ENCODE data around the gene LRRD1.
"Not testable (repeated sequence)": the region's sequence is repeated elsewhere in the genome, so short reads cannot be mapped to it uniquely, and the experiment has no call there.

LRRD1 gene

DNA sequence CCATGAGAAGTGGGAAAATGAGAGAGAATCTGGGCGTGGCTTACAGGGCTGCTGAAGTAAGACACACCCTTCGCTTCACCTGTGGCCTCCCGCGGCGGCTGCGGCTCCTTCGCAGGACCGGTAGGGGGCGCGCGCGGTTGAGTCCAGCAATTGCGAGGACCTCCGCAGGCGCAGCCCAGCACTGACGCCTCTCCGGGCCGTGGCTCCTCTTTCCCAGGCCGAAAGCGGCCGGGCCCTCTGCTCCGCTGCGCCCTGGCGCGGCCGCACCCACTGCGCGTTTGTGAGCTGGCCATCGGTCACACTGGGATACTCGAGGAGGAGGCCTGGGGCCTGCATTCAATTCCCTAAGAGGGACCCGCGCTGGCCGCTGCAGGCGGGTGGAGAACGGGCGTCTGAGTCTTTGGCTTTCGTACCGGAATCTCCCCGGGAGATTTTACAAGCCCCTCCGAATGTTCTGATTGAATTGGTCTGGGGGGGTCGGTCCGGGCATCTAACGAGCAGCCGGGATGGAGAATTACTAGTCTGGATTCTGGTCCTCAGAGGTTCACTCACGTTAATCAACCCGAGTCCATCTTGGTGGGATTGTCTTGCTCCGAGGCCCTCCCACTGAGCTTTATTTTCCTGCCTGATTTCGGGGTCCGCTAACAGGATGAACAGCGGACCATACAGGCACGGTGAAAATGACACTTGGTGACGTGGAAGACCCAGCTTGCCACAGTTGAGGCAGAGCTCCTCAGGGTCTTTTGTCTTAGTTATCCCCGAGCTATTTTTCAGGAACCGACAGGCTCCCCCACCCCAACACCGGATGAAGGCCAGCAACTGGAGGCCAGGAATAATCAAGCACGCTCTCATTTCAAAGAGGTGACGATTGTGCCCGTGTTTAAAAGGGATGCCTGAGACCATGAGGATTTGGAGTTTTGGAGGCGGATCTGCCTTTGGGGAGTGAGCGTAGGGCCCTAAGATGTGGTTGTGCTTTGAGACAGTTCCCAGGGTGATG lies at the start of gene LRRD1:
TSS of gene LRRD1 (minus strand) at position 215 of the 997 bp plus-strand sequence. CDS start 13,940 bp downstream, outside the sequence.
- DNase-seq, result peak; percentile 75 to 83

DNA sequence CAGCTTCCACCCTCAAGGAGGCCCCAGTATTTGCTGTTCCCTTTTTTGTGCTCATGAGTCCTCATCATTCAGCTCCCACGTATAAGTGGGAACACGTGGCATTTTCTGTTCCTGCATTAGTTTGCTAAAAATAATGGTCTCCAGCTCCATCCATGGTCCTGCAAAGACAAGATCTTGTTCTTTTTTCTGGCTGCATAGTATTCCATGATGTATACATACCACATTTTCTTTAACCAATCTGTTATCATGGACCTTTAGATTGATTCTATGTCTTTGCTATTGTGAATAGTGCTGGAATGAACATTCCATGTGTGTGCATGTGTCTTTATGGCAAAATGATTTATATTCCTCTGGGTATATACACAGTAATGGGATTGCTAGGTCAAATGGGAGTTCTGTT lies 49.8 kb upstream of the LRRD1 start:
- no peak for DNase-seq

DNA sequence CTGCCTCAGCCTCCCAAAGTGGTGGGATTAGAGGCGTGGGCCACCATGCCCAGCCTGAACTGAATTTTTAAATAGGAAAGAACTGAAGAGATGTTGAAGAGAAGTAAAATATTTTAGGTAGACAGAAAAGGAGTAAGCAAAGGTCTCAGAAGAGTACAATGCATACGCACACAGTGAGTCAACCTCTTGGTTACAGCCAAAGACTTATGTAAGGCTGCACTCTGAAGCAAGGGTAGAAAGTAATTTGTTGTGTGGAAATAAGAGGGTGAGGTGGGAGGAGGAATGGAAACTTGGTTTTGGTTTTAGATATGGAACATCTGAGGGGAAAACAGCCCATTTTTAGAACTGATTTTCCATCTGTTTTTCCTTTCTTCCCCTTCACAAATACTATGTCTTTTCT lies 49.2 kb upstream of the LRRD1 start:
- DNase-seq, result no peak

DNA sequence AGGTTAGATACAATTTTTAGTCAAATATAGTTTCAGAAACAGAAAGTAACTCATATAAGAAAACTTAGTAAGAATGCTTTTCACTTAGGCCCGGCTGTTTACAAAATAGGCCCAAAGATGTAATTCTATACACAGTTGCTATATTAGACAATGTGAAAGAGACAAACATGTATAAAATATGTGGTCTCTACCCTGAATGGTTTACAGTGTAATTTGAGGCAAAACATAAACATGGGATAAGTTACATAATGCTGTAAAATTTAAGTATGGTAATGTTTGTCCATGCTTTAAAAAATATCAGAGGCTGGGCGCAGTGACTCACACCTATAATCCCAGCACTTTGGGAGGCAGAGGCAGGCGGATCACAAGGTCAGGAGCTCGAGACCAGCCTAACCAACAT lies 48.0 kb upstream of the LRRD1 start:
- no peak for DNase-seq

DNA sequence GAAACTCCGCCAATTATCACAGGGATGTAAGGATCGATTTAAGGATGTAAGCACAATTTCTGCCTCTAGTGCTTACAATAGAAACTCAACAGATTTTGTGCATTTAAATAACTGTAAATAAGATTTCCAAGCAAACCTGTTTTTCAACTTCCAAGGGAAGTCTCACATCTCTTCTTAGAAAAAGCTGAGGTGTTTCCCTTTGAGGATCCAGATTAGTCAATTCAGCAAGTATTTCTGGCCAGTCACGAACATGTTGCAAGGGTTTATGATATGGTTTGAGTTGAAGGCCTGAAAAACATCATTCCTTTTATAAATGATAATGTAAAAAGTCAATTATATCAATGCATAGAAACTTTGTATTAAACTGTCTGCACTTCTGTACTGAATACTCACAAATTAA lies 42.8 kb upstream of the LRRD1 start:
- no peak for DNase-seq

DNA sequence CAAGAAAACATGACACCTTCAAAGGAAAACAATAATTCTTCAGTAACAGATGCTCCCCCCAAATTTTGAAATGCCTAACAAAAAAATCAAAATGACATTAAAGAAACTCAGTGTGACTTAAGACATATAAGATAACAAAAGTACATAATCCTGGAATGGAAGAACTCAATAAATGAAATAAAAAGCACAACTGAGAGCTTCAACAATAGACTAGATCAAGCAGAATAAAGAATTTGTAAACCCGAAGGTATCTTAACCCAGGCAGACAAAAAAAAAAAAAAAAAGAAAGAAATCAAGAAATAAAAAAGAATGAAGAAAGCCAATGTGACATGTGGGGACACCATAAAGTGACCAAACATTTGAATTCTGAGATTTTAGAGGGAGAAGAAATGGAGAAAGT lies 27.7 kb upstream of the LRRD1 start:
- DNase-seq, result no peak

DNA sequence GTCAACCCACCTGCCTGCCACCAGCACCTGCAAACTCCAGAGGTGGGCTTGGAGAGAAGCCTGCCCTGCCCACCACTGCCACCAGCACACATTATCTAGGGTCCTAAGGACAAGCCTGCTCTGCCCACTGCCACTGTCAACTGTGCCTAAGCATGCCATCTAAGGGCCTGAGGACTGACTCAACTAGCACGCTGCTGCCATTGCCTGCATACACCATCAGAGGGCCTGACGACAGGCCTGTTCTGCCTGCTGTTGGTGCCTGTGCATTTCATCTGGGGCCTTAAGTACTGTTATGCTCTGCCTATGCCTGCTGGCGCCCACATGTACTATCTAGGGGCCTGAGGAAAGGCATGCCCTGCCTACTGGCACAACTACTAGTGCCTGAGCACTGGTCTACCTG lies 27.0 kb upstream of the LRRD1 start:
- DNase-seq, result no peak

DNA sequence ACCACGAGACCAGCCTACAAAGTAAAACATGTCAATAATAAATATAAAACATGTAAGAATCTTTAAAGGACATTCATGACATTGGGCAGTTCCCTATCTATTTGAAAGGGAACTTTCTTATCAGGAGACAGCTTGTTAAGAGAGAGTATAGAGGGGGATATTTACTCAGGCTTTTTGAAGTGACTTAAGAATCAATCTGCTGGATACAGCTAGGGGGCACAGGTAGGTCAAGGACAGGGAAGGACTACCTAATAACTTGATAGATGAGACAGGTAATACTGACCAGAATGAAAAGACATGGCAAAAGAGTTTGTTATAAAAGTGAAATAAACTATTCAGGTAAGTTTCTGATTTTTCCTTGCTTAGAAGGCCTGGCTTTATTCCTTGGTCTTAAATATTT lies 21.8 kb upstream of the LRRD1 start:
- no peak for DNase-seq

DNA sequence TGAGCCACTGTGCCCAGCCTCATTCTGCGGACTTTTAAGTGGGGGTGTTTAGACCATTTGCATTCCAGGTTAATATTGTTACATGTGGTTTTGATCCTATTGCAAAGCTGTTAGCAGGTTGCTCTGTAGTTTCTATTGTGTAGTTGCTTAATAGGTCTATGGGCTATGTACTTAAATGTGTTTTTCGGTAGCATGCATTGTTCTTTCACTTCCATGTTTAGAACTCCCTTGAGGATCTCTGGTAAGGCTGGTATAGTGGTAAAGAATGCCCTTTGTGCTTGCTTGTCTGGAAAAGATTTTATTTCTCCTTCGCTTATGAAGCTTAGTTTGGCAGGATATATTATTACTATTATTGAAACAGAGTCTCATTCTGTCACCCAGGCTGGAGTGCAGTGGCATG lies 13.4 kb upstream of the LRRD1 start:
- DNase-seq, result no peak

DNA sequence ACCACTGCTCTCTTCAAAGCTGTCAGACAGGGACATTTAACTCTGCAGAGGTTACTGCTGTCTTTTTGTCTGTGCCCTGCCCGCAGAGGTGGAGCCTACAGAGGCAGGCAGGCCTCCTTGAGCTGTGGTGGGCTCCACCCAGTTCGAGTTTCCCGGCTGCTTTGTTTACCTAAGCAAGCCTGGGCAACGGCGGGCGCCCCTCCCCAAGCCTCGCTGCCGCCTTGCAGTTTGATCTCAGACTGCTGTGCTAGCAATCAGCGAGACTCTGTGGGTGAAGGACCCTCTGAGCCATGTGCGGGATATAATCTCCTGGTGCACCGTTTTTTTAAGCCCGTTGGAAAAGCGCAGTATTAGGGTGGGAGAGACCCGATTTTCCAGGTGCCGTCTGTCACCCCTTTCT lies 10.3 kb upstream of the LRRD1 start:
- DNase-seq, result not testable (repeated sequence)

DNA sequence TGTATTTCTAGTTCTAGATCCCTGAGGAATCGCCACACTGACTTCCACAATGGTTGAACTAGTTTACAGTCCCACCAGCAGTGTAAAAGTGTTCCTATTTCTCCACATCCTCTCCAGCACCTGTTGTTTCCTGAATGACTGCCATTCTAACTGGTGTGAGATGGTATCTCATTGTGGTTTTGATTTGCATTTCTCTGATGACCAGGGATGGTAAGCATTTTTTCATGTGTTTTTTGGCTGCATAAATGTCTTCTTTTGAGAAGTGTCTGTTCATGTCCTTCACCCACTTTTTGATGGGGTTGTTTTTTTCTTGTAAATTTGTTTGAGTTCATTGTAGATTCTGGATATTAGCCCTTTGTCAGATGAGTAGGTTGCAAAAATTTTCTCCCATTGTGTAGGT lies 5.4 kb upstream of the LRRD1 start:
- DNase-seq, result not testable (repeated sequence)

DNA sequence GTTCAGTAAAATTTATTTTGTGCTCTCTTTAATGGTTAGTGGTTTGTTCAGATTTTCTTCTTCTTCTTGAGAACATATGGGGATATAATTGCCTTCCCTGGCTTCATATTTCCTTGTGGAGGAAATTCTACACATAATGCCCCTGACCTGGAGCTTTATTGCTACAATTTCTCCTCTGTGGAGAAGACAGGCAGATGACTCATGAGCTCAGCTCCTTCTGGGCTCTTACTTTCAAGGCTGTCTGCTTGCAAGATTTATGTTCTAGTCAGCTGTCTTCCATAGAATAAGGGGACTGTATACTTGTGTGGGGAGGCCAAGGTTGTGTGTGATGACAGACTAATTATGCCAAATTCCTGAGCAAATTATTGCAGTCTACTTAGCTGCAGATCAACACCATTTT lies 1.6 kb downstream of the LRRD1 start:
- DNase-seq, result no peak

DNA sequence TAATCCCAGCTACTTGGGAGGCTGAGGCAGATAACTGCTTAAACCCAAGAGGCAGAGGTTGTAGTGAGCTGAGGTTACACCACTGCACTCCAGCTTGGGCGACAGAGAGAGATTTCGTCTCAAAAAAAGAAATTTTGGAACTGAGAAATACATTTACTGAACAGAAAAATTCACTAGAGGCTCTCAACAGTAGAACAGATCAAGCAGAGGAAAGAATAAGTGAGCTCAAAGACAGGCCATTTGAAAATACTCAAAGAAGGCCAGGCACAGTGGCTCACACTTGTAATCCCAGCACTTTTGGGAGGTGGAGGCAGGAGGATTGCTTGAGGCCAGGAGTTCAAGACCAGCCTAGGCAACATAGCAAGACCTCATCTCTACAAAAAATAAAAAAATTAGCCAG lies 9.4 kb downstream of the LRRD1 start:
- DNase-seq, result not testable (repeated sequence)

DNA sequence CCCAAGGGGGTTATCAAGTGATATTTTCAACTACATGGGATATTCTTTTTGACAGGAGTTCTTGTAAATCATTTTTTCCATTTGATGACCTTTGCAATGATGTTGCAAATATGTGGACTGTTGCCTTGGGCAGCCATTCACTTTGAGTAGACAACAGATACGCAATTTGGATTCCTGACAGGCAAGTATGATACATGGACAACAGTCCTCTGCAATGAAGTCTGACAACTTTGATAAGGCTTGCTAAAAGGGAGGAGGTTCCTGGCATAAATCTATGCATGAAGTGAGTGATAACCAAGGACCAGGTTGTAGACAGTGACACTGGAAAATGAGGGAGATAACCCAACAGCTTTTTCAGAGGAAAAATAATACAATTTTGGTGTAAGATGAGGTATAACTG lies 17.7 kb downstream of the LRRD1 start:
- DNase-seq, result no peak

DNA sequence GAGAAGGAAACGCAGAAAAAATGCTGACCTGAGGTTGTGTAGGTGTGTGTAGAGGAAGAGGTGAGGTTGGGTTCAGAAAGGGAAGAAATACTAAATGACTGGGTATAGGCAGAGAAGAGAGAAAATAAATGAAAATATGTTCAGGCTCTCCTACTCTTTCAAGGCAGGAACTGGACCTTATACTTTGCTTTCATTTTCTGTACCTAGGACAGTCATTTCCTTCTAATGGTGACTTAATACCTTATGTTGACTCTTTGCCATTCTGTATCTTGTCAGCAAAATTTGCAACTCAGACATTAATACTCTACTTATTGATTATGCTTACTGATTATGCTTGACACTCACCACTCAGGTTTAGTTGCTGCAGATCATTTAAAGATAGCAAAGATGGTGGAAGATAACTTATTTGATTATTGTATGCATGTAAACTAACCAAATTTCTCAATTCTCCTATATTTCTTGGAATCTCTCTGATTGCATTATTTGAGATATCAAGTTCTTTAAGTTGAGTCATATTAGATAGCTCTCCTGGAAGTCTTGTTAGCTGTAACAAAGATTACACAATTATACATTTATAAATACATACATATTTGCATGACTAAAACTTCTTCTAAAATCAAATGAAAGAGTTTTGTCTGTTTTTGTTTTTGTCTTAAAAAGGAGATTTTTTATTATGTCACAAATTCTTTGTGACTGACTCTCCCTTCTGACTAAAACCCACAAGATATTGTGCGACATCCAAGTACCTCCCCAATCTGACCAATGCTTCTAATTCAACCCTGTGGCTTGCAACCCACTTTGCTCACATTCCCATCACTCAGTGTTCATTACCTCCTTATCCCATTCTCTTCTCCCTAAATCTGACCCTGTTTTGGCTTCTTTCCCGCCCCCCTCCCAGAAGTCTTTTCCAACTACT lies 20.0 kb downstream of the LRRD1 start:
- no peak for DNase-seq

DNA sequence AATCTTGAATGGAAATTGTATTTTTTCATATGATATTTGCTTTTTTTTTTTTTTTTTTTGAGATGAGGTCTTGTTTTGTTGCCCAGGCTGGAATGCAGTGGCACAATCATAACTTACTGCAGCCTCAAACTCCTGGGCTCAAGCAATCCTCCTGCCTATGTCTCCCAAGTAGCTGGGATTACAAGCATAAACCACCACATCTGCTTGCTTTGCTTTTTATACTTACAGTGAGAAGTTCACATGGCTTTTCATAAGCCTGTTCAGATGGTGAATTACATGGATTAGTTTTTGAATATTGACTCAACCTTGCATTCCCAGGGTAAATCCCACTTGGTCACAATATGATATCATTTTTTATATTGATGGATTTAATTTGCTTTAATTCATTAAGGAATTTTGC lies 22.0 kb downstream of the LRRD1 start:
- DNase-seq, result no peak

DNA sequence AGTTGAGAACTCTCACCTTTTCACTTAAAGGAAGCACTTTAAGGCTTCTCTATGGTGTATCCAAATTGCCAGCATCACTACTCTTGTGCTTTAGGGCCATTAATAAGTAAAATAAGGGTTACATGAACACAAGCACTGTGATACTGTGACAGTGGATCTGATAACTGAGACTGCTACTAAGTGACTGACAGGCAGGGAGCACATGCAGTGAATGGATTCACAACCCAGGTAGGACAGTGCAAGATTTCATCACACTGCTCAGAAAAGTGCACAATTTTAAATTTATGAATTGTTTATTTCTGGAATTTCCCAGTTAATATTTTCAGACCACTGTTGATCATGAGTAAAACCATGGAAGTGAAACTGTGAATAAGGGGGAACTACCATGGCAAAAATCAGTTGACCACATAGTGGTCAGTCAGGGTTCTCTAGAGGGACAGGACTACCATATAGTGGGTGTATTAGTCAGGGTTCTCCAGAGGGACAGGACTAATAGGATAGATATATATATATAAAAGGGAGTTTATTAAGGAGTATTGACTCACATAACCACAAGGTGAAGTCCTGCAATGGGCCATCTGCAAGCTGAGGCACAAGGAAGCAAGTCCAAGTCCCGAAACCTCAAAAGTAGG lies 23.7 kb downstream of the LRRD1 start:
- no peak for DNase-seq

DNA sequence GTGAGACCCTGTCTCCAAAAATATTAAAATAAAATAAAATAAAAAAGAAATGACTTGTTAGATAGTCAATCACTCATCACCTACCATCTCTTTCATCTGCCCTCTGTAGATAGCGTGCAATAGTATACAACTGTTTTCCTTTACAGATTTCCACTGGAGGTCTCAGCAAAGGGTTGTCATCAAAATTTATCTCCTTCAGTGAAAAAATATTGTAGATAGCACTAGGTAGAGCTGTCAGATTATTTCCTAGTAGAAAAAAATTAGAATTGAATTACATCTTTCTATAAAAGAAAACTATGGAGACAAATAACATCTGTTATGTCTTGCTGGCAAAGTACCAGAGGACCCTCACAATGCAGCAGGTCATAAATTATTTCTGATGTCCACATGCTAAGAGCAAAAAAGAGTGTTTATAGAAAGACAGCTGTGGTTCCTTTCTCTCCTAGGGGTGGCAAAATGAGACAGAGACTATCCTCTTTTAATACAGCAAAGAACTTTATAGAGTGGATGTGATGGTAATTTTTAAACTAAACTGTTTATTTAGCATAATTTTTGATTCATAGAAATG lies 28.4 kb downstream of the LRRD1 start:
- no peak for DNase-seq

DNA sequence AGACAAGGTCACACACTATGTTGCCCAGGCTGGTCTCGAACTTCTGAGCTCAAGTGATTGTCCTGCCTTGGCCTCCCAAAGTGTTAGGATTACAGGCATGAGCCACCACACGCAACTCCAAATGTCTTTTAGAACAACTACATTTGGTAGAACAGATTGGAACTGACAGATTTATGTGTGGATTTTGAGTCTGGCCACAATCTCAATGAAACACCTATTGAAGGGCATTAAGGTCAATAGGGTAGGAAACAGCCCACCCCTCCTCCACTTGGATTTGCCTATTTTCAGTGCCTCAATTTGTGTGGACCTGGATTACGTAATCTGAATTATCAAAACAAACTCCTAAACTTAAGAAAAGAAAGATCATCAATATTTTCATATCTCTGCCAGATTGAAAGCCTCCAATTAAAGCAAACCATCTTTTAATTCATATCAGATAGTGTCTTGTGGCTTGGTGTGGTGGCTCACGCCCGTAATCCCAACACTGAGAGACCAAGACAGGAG lies 29.2 kb downstream of the LRRD1 start:
- DNase-seq, result no peak

DNA sequence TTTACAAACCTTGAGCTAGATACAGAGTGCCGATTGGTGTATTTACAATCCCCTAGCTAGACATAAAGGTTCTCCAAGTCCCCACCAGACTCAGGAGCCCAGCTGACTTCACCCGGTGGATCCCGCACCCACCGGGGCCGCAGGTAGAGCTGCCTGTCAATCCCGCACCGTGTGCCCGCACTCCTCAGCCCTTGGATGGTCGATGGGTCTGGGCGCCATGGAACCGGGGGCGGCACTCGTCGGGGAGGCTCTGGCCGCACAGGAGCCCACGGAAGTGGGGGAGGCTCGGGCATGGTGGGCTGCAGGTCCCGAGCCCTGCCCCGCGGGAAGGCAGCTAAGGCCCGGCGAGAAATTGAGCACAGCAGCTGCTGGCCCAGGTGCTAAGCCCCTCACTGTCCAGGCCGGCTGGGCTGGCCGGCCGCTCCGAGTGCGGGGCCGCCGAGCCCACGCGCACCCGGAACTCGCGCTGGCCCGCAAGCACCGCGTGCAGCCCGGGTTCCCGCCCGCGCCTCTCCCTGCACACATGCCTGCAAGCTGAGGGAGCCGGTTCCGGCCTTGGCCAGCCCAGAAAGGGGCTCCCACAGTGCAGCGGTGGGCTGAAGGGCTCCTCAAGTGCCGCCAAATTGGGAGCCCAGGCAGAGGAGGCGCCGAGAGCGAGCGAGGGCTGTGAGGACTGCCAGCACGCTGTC lies 35.6 kb downstream of the LRRD1 start:
- DNase-seq, result not testable (repeated sequence)

DNA sequence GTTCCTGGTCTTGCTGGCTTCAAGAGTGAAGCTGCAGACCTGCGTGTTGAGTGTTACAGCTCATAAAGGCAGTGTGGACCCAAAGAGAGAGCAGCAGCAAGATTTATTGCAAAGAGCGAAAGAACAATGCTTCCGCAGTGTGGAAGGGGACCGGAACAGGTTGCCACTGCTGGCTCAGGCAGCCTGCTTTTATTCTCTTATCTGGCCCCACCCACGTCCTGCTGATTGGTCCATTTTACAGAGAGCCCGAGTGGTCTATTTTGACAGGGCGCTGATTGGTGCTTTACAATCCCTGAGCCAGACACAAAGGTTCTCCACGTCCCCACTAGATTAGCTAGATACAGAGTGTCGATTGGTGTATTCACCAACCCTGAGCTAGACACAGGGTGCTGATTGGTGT lies 36.2 kb downstream of the LRRD1 start:
- DNase-seq, result not testable (repeated sequence)

DNA sequence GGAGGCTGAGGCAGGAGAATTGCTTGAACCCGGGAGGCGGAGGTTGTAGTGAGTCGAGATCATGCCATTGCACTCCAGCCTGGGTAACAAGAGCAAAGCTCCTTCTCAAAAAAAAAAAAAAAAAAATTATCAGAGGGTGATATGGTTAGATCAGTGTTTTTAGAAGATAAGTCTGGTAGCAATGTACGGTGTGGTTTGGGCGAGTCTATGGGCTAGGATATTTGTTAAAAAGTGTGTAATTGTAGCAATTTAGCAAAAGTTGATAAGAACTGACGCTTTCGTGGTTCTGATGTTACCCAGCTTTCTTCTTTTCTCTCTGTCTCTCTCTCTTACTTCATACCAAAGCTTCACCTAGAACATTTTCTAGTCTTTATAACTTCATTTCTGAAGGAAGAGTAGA lies 37.8 kb downstream of the LRRD1 start:
- DNase-seq, result no peak

Data from hippocampal formation (tissue), 2 donors.